ENCODE data around the gene EMILIN2. TPM values are rescaled to one million over a fixed set of nuclear protein-coding genes. Genes with fewer than 3 reads are reported as not detected.

EMILIN2 gene
- total RNA-seq, 1 experiment from 2014 or later = 11.7 TPM

DNA sequence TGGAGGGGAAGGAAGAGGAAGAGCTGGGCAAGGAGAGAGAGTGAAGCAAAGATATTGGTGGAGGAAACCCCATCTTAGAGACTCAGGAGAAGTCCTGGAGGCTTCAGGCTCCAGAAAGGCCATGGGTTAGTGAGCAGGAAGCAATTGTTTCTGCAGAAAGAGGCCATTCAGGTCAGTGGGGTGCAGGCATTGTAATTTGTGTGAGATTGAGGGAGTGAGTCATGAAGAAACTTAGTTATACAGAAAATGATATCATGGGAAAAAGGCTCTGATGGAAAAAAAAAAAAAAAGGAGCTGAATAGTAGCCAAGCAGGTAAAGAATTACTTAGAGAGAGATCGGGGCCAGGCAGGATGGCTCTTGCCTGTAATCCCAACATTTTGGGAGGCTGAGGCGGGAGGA lies 4.0 kb downstream of the EMILIN2 start:
- H3K27ac Mint-ChIP-seq = no peak overlapping the region
- CTCF ChIA-PET = interaction anchor here (0.6 kb wide), 1 partner anchor 426 kb away, joined by 3 read pairs; no protein-coding TSS in a partner anchor

More for the DNA sequence above, 4.0 kb downstream of the EMILIN2 start:
- ATAC-seq (no peak), DNase-seq (ENCODE audit: low spot score) (no peak)
- Mint-ChIP-seq H3K27me3 (ENCODE audit: low read depth) (peaks cover 43% of the 10 kb centered on the region), H3K4me3 (no peak overlapping the region), H3K36me3 (no peaks in the 10 kb centered on the region), H3K4me1 (peaks cover 28% of the 10 kb centered on the region), H3K9me3 (no peaks in the 10 kb centered on the region)
- POLR2A ChIA-PET = no interaction called here
- TF ChIP-seq, protein P1, sequence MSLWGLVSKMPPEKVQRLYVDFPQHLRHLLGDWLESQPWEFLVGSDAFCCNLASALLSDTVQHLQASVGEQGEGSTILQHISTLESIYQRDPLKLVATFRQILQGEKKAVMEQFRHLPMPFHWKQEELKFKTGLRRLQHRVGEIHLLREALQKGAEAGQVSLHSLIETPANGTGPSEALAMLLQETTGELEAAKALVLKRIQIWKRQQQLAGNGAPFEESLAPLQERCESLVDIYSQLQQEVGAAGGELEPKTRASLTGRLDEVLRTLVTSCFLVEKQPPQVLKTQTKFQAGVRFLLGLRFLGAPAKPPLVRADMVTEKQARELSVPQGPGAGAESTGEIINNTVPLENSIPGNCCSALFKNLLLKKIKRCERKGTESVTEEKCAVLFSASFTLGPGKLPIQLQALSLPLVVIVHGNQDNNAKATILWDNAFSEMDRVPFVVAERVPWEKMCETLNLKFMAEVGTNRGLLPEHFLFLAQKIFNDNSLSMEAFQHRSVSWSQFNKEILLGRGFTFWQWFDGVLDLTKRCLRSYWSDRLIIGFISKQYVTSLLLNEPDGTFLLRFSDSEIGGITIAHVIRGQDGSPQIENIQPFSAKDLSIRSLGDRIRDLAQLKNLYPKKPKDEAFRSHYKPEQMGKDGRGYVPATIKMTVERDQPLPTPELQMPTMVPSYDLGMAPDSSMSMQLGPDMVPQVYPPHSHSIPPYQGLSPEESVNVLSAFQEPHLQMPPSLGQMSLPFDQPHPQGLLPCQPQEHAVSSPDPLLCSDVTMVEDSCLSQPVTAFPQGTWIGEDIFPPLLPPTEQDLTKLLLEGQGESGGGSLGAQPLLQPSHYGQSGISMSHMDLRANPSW (CRISPR knock-in tag; conservative IDR thresholded peaks at IDR 0.05; ENCODE audit: low read depth) = no peak
- TF ChIP-seq CREB1 (CRISPR knock-in tag; IDR thresholded peaks at IDR 0.05) (no peak), SP1 (CRISPR knock-in tag; conservative IDR thresholded peaks at IDR 0.05) (no peak), OVOL2 (CRISPR knock-in tag; IDR thresholded peaks at IDR 0.05; ENCODE audit: borderline replicate concordance) (no peak), NFYB (CRISPR knock-in tag; conservative IDR thresholded peaks at IDR 0.05; ENCODE audit: low read depth) (no peak), ZNF219 (CRISPR knock-in tag; IDR thresholded peaks at IDR 0.05; ENCODE audit: borderline replicate concordance) (no peak), SMAD3 (CRISPR knock-in tag; IDR thresholded peaks at IDR 0.05; ENCODE audit: borderline replicate concordance) (no peak), MXD4 (CRISPR knock-in tag; IDR thresholded peaks at IDR 0.05; ENCODE audit: borderline replicate concordance) (no peak), ELF4 (CRISPR knock-in tag; IDR thresholded peaks at IDR 0.05; ENCODE audit: low read depth) (no peak), NR2C2 (CRISPR knock-in tag; IDR thresholded peaks at IDR 0.05) (no peak), NR3C1 (CRISPR knock-in tag; conservative IDR thresholded peaks at IDR 0.05; ENCODE audit: low read depth) (no peak), ZNF416 (CRISPR knock-in tag; IDR thresholded peaks at IDR 0.05) (no peak), GRHL2 (CRISPR knock-in tag; IDR thresholded peaks at IDR 0.05; ENCODE audit: insufficient replicate concordance, severe bottlenecking) (no peak)
- TF ChIP-seq, protein P2, sequence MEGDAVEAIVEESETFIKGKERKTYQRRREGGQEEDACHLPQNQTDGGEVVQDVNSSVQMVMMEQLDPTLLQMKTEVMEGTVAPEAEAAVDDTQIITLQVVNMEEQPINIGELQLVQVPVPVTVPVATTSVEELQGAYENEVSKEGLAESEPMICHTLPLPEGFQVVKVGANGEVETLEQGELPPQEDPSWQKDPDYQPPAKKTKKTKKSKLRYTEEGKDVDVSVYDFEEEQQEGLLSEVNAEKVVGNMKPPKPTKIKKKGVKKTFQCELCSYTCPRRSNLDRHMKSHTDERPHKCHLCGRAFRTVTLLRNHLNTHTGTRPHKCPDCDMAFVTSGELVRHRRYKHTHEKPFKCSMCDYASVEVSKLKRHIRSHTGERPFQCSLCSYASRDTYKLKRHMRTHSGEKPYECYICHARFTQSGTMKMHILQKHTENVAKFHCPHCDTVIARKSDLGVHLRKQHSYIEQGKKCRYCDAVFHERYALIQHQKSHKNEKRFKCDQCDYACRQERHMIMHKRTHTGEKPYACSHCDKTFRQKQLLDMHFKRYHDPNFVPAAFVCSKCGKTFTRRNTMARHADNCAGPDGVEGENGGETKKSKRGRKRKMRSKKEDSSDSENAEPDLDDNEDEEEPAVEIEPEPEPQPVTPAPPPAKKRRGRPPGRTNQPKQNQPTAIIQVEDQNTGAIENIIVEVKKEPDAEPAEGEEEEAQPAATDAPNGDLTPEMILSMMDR (IDR thresholded peaks at IDR 0.05) = no peak
- TF ChIP-seq, protein P3, sequence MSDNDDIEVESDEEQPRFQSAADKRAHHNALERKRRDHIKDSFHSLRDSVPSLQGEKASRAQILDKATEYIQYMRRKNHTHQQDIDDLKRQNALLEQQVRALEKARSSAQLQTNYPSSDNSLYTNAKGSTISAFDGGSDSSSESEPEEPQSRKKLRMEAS (CRISPR knock-in tag; IDR thresholded peaks at IDR 0.05) = no peak
- TF ChIP-seq, protein P4, sequence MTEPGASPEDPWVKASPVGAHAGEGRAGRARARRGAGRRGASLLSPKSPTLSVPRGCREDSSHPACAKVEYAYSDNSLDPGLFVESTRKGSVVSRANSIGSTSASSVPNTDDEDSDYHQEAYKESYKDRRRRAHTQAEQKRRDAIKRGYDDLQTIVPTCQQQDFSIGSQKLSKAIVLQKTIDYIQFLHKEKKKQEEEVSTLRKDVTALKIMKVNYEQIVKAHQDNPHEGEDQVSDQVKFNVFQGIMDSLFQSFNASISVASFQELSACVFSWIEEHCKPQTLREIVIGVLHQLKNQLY (CRISPR knock-in tag; IDR thresholded peaks at IDR 0.05) = no peak
- TF ChIP-seq, protein P5, sequence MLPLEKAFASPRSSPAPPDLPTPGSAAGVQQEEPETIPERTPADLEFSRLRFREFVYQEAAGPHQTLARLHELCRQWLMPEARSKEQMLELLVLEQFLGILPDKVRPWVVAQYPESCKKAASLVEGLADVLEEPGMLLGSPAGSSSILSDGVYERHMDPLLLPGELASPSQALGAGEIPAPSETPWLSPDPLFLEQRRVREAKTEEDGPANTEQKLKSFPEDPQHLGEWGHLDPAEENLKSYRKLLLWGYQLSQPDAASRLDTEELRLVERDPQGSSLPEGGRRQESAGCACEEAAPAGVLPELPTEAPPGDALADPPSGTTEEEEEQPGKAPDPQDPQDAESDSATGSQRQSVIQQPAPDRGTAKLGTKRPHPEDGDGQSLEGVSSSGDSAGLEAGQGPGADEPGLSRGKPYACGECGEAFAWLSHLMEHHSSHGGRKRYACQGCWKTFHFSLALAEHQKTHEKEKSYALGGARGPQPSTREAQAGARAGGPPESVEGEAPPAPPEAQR (CRISPR knock-in tag; IDR thresholded peaks at IDR 0.05) = no peak
- TF ChIP-seq, protein P6, sequence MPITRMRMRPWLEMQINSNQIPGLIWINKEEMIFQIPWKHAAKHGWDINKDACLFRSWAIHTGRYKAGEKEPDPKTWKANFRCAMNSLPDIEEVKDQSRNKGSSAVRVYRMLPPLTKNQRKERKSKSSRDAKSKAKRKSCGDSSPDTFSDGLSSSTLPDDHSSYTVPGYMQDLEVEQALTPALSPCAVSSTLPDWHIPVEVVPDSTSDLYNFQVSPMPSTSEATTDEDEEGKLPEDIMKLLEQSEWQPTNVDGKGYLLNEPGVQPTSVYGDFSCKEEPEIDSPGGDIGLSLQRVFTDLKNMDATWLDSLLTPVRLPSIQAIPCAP (CRISPR knock-in tag; IDR thresholded peaks at IDR 0.05) = no peak
- TF ChIP-seq, protein P7, sequence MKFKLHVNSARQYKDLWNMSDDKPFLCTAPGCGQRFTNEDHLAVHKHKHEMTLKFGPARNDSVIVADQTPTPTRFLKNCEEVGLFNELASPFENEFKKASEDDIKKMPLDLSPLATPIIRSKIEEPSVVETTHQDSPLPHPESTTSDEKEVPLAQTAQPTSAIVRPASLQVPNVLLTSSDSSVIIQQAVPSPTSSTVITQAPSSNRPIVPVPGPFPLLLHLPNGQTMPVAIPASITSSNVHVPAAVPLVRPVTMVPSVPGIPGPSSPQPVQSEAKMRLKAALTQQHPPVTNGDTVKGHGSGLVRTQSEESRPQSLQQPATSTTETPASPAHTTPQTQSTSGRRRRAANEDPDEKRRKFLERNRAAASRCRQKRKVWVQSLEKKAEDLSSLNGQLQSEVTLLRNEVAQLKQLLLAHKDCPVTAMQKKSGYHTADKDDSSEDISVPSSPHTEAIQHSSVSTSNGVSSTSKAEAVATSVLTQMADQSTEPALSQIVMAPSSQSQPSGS (CRISPR knock-in tag; IDR thresholded peaks at IDR 0.05; ENCODE audit: borderline replicate concordance, low read depth) = no peak
- TF ChIP-seq, protein P8, sequence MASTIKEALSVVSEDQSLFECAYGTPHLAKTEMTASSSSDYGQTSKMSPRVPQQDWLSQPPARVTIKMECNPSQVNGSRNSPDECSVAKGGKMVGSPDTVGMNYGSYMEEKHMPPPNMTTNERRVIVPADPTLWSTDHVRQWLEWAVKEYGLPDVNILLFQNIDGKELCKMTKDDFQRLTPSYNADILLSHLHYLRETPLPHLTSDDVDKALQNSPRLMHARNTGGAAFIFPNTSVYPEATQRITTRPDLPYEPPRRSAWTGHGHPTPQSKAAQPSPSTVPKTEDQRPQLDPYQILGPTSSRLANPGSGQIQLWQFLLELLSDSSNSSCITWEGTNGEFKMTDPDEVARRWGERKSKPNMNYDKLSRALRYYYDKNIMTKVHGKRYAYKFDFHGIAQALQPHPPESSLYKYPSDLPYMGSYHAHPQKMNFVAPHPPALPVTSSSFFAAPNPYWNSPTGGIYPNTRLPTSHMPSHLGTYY (CRISPR knock-in tag; IDR thresholded peaks at IDR 0.05) = no peak

Data from WTC11 (cell line).